NCI-H2029 (cell line): ENCODE data around the gene ZNF418.
A peak's percentile ranks its signal among the peaks of the same experiment; 100 is the strongest.
"Not testable (repeated sequence)": the region's sequence is repeated elsewhere in the genome, so short reads cannot be mapped to it uniquely, and the experiment has no call there.

ENCODE experiments used
- DNase-seq: peaks from one replicate; lab custom pipeline; 2025; lab: John Stamatoyannopoulos, UW

Gene ZNF418

GRCh38 chr19:57934820-57935665 lies at the start of gene ZNF418:
Gene ZNF418 (minus strand): TSS chr19:57935402. CDS start chr19:57933822, 1,580 bp downstream.
- peak; percentile 36 for DNase-seq

- no peak for DNase-seq
Measured at GRCh38 chr19:57978586-57979289, 43.5 kb upstream of the ZNF418 start.

GRCh38 chr19:57974434-57974833 lies 39.2 kb upstream of the ZNF418 start, which contains the start of gene C19orf18:
Gene C19orf18 (minus strand): TSS chr19:57974534. CDS start chr19:57974432, 102 bp downstream.
- DNase-seq = no peak

- no peak for DNase-seq
Measured at GRCh38 chr19:57964761-57965160, 29.6 kb upstream of the ZNF418 start.

- DNase-seq = no peak
Measured at GRCh38 chr19:57961785-57962184, 26.6 kb upstream of the ZNF418 start.

GRCh38 chr19:57954996-57955395 lies 19.8 kb upstream of the ZNF418 start:
- DNase-seq = no peak

- no peak for DNase-seq
Measured at GRCh38 chr19:57949702-57950101, 14.5 kb upstream of the ZNF418 start.

GRCh38 chr19:57949296-57949695 lies 14.1 kb upstream of the ZNF418 start:
- DNase-seq = no peak

- DNase-seq = peak; percentile 98
Measured at GRCh38 chr19:57947419-57948134, 12.4 kb upstream of the ZNF418 start, which contains the start of gene ZNF256. Gene ZNF256 (minus strand): TSS chr19:57947706. CDS start chr19:57947474, 232 bp downstream.

GRCh38 chr19:57947088-57947418 lies 11.9 kb upstream of the ZNF418 start:
- DNase-seq = no peak

GRCh38 chr19:57946316-57946715 lies 11.1 kb upstream of the ZNF418 start:
- DNase-seq = no peak

GRCh38 chr19:57941593-57941992 lies 6.4 kb upstream of the ZNF418 start:
- DNase-seq = no peak

GRCh38 chr19:57935731-57936130 lies 529 bp upstream of the ZNF418 start:
- no peak for DNase-seq

GRCh38 chr19:57927587-57927986 lies 7.6 kb downstream of the ZNF418 start:
- DNase-seq = no peak

- peak; percentile 96 for DNase-seq
Measured at GRCh38 chr19:57916168-57916995, 18.8 kb downstream of the ZNF418 start, which contains the start of gene ZNF417. Gene ZNF417 (minus strand): TSS chr19:57916592. CDS start chr19:57916411, 181 bp downstream.

GRCh38 chr19:57914531-57914930 lies 20.7 kb downstream of the ZNF418 start:
- no peak for DNase-seq

- no peak for DNase-seq
Measured at GRCh38 chr19:57907394-57907793, 27.8 kb downstream of the ZNF418 start.

- no peak for DNase-seq
Measured at GRCh38 chr19:57905258-57905657, 29.9 kb downstream of the ZNF418 start.

GRCh38 chr19:57903618-57904184 lies 31.5 kb downstream of the ZNF418 start:
- DNase-seq = no peak

- DNase-seq = no peak
Measured at GRCh38 chr19:57900311-57900710, 34.9 kb downstream of the ZNF418 start.

GRCh38 chr19:57890706-57891105 lies 44.5 kb downstream of the ZNF418 start:
- not testable (repeated sequence) for DNase-seq
